Liver (tissue), 3 donors: ENCODE measurements around the gene PDCD10.

ENCODE experiments used
- CTCF ChIP-seq: fragments of 150-350 bp; IDR thresholded peaks from 2 replicates; pipeline ENCODE4 v1.5.1; 2017; ENCODE audit warnings: improper control_type of control experiment, low read depth, low read length; ENCODE audit not compliant: missing input control
- HNF4G ChIP-seq: IDR thresholded peaks from 2 replicates; pipeline ENCODE4 v1.6.1; 2016; ENCODE audit warnings: antibody characterized with exemption
- donor health status: healthy.
- donor health status: healthy.

GRCh38 chr3:167671878-167672427 lies 62.7 kb downstream of the PDCD10 start:
- no peak for TF ChIP-seq CTCF
- no peak for TF ChIP-seq HNF4G
